Measurements from ENCODE around the gene RPS25. TPM values are rescaled to one million over a fixed set of nuclear protein-coding genes. Genes with fewer than 3 reads are reported as not detected.

RPS25 gene
- polyA plus RNA-seq, 1 donor from 2014 or later = 1,728 TPM

DNA sequence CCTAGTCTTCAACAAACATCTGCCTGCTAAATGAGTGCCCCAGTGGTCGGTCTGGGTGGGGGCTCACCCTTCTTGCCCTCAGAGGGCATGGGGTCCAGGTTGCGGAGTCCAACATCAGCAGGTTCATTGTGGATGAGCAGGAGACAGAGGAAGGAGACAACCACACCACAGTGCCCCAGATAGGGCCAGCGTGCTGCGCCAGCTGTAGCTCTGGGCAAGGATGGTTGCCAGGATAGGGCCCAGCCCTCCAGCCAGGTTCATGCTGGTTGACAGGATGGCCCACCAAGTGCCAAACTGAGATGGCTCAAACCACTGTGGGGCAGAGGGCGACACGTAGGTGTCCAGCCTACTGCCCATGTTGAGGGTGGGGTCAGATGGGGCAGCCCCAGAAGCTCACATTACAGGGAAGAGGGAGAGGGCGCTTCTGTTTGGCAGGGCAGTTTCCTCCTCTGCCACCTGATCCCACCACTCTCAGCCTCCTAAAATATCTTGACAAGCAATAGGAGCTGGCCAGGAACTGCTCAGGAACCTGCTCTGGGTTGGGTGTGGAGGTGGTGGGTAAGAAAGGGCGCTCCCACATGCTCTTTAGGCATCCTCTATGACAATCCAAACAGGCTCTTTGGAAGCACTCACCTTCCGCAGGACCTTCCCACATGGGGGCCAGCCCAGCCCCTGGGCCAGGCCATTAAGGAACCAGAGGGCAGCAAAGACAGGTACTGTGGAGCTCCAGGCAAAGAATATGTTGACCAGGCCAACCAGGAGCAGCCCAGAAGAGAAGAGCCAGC lies 9.6 kb upstream of the RPS25 start:
- Histone ChIP-seq H3K9me2 (ENCODE audit: insufficient read depth, low read length) (no peaks in the 10 kb centered on the region), H3K27ac (ENCODE audit: low read length) (no peak overlapping the region), H3F3A (ENCODE audit: insufficient read depth, low read length, poor library complexity, severe bottlenecking) (no peaks in the 10 kb centered on the region), H3K79me2 (replicated peaks; ENCODE audit: insufficient read depth, low read length) (peaks cover 9% of the 10 kb centered on the region), H3K9ac (ENCODE audit: low read length) (no peak overlapping the region), H3K27me3 (ENCODE audit: insufficient read depth, low read depth, low read length) (no peaks in the 10 kb centered on the region), H3K36me3 (ENCODE audit: insufficient read depth, low read length) (no peaks in the 10 kb centered on the region), H2AFZ (ENCODE audit: low read depth, low read length) (no peak overlapping the region), H3K9me3 (ENCODE audit: low read length) (no peaks in the 10 kb centered on the region), H3K4me2 (ENCODE audit: low read length) (no peak overlapping the region), H4K20me1 (ENCODE audit: insufficient read depth) (no peaks in the 10 kb centered on the region), H3K4me3 (ENCODE audit: low read length) (no peak overlapping the region)
- no peak for TF ChIP-seq EZH2 (IDR thresholded peaks at IDR 0.05; ENCODE audit: borderline replicate concordance, insufficient read depth, low read length, poor library complexity, severe bottlenecking)

DNA sequence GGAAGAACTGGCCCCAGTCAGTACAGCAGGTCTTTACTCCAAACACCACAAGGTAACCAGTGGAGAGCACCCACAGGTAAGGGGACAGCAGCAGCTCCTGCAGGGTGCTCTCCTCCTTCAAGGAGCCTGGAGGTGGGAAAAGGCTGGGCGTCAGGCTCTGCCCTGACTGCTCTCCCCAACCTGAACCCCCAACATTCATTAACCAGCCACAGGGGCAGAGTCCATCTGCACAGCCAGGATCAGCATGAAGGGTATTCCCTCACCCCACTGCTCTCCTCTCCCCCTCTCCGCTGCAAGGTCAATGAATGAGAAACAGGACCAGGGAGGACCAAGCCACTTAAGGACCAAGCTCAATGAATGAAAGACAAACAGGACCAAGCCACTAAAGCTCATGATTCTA lies 8.8 kb upstream of the RPS25 start:
- TF ChIP-seq MXI1 (conservative IDR thresholded peaks at IDR 0.05; ENCODE audit: poor library complexity, severe bottlenecking) = no peak
- TF ChIP-seq EZH2 (IDR thresholded peaks at IDR 0.05; ENCODE audit: borderline replicate concordance, insufficient read depth, low read length, poor library complexity, severe bottlenecking) = no peak
- no peak for TF ChIP-seq RAD21 (conservative IDR thresholded peaks at IDR 0.05)
- TF ChIP-seq, protein P1, sequence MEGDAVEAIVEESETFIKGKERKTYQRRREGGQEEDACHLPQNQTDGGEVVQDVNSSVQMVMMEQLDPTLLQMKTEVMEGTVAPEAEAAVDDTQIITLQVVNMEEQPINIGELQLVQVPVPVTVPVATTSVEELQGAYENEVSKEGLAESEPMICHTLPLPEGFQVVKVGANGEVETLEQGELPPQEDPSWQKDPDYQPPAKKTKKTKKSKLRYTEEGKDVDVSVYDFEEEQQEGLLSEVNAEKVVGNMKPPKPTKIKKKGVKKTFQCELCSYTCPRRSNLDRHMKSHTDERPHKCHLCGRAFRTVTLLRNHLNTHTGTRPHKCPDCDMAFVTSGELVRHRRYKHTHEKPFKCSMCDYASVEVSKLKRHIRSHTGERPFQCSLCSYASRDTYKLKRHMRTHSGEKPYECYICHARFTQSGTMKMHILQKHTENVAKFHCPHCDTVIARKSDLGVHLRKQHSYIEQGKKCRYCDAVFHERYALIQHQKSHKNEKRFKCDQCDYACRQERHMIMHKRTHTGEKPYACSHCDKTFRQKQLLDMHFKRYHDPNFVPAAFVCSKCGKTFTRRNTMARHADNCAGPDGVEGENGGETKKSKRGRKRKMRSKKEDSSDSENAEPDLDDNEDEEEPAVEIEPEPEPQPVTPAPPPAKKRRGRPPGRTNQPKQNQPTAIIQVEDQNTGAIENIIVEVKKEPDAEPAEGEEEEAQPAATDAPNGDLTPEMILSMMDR (IDR thresholded peaks at IDR 0.05; ENCODE audit: poor library complexity, severe bottlenecking) = no peak
- no peak for TF ChIP-seq SMC3 (conservative IDR thresholded peaks at IDR 0.05; ENCODE audit: poor library complexity)
- no peak for TF ChIP-seq EP300 (conservative IDR thresholded peaks at IDR 0.05; ENCODE audit: poor library complexity, severe bottlenecking)
- TF ChIP-seq, protein P2, sequence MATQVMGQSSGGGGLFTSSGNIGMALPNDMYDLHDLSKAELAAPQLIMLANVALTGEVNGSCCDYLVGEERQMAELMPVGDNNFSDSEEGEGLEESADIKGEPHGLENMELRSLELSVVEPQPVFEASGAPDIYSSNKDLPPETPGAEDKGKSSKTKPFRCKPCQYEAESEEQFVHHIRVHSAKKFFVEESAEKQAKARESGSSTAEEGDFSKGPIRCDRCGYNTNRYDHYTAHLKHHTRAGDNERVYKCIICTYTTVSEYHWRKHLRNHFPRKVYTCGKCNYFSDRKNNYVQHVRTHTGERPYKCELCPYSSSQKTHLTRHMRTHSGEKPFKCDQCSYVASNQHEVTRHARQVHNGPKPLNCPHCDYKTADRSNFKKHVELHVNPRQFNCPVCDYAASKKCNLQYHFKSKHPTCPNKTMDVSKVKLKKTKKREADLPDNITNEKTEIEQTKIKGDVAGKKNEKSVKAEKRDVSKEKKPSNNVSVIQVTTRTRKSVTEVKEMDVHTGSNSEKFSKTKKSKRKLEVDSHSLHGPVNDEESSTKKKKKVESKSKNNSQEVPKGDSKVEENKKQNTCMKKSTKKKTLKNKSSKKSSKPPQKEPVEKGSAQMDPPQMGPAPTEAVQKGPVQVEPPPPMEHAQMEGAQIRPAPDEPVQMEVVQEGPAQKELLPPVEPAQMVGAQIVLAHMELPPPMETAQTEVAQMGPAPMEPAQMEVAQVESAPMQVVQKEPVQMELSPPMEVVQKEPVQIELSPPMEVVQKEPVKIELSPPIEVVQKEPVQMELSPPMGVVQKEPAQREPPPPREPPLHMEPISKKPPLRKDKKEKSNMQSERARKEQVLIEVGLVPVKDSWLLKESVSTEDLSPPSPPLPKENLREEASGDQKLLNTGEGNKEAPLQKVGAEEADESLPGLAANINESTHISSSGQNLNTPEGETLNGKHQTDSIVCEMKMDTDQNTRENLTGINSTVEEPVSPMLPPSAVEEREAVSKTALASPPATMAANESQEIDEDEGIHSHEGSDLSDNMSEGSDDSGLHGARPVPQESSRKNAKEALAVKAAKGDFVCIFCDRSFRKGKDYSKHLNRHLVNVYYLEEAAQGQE (IDR thresholded peaks at IDR 0.05; ENCODE audit: borderline replicate concordance) = no peak
- no peak for TF ChIP-seq TAF1 (IDR thresholded peaks at IDR 0.05; ENCODE audit: low read depth)
- no peak for TF ChIP-seq POLR2AphosphoS5 (IDR thresholded peaks at IDR 0.05)
- H3K4me2 ChIP-seq (ENCODE audit: low read length) = no peak overlapping the region
- H3K4me3 ChIP-seq (ENCODE audit: low read length) = no peak overlapping the region
- H3K36me3 ChIP-seq (ENCODE audit: insufficient read depth, low read length) = no peaks in the 10 kb centered on the region
- H3K27ac ChIP-seq (ENCODE audit: low read length) = no peak overlapping the region
- H3K9me2 ChIP-seq (ENCODE audit: insufficient read depth, low read length) = no peaks in the 10 kb centered on the region
- H3K9me3 ChIP-seq (ENCODE audit: low read length) = no peaks in the 10 kb centered on the region
- no peak overlapping the region for H3K9ac ChIP-seq (ENCODE audit: low read length)
- H3K27me3 ChIP-seq (ENCODE audit: insufficient read depth, low read depth, low read length) = no peaks in the 10 kb centered on the region
- H3K79me2 ChIP-seq (replicated peaks; ENCODE audit: insufficient read depth, low read length) = peaks cover 9% of the 10 kb centered on the region
- no peaks in the 10 kb centered on the region for H3F3A ChIP-seq (ENCODE audit: insufficient read depth, low read length, poor library complexity, severe bottlenecking)
- no peaks in the 10 kb centered on the region for H4K20me1 ChIP-seq (ENCODE audit: insufficient read depth)
- H2AFZ ChIP-seq (ENCODE audit: low read depth, low read length) = no peak overlapping the region

Measured in neural cell (in vitro differentiated cells).